Fibroblast of skin of left quadriceps (primary cell): ENCODE results near the gene CERS5.
"Not testable (repeated sequence)": the region's sequence is repeated elsewhere in the genome, so short reads cannot be mapped to it uniquely, and the experiment has no call there.

Experiments
- DNase-seq, 2 experiments: peaks; one replicate each; pipeline ENCODE4 v3.0.0-alpha.2; 2013; ENCODE audit warnings: low read depth in 2 of 2

The CERS5 gene

GRCh38 chr12:50103767-50104321 lies 63.3 kb downstream of the CERS5 start, which contains the start of gene GPD1:
TSS of gene GPD1 (plus strand) at chr12:50104008. CDS start at chr12:50104051, 43 bp downstream.
- no peak for DNase-seq

GRCh38 chr12:50103351-50103750 lies 63.8 kb downstream of the CERS5 start:
- DNase-seq: no peak

GRCh38 chr12:50102646-50103309 lies 64.4 kb downstream of the CERS5 start:
- no peak for DNase-seq

GRCh38 chr12:50102131-50102531 lies 65.0 kb downstream of the CERS5 start:
- DNase-seq: no peak

GRCh38 chr12:50101663-50102062 lies 65.5 kb downstream of the CERS5 start:
- no peak for DNase-seq

GRCh38 chr12:50100561-50100960 lies 66.6 kb downstream of the CERS5 start:
- no peak for DNase-seq

GRCh38 chr12:50099302-50100008 lies 67.7 kb downstream of the CERS5 start:
- no peak for DNase-seq

GRCh38 chr12:50097952-50098351 lies 69.2 kb downstream of the CERS5 start:
- no peak for DNase-seq

GRCh38 chr12:50090391-50090790 lies 76.8 kb downstream of the CERS5 start:
- no peak for DNase-seq

- no peak for DNase-seq
Measured at GRCh38 chr12:50089730-50090129, 77.4 kb downstream of the CERS5 start.

GRCh38 chr12:50088577-50089335 lies 78.4 kb downstream of the CERS5 start:
- DNase-seq: no peak

GRCh38 chr12:50087995-50088394 lies 79.2 kb downstream of the CERS5 start:
- DNase-seq: no peak

GRCh38 chr12:50087151-50087550 lies 80.0 kb downstream of the CERS5 start:
- DNase-seq: no peak

GRCh38 chr12:50086148-50086547 lies 81.0 kb downstream of the CERS5 start:
- no peak for DNase-seq

GRCh38 chr12:50085615-50086072 lies 81.5 kb downstream of the CERS5 start:
- no peak for DNase-seq

- DNase-seq: peak; percentile 85 to 87
Measured at GRCh38 chr12:50084775-50085614, 82.2 kb downstream of the CERS5 start, which contains the start of gene SMARCD1. TSS of gene SMARCD1 (plus strand) at chr12:50085342. CDS start at chr12:50085370, 28 bp downstream.

GRCh38 chr12:50084409-50084774 lies 82.8 kb downstream of the CERS5 start:
- not testable (repeated sequence) for DNase-seq

- no peak for DNase-seq
Measured at GRCh38 chr12:50083301-50083700, 83.9 kb downstream of the CERS5 start.

GRCh38 chr12:50082644-50083043 lies 84.5 kb downstream of the CERS5 start:
- DNase-seq: no peak

- no peak for DNase-seq
Measured at GRCh38 chr12:50081096-50081808, 85.9 kb downstream of the CERS5 start.

GRCh38 chr12:50079771-50080170 lies 87.4 kb downstream of the CERS5 start:
- no peak for DNase-seq
